Measurements from ENCODE around the gene GUK1.

GUK1 gene

DNA sequence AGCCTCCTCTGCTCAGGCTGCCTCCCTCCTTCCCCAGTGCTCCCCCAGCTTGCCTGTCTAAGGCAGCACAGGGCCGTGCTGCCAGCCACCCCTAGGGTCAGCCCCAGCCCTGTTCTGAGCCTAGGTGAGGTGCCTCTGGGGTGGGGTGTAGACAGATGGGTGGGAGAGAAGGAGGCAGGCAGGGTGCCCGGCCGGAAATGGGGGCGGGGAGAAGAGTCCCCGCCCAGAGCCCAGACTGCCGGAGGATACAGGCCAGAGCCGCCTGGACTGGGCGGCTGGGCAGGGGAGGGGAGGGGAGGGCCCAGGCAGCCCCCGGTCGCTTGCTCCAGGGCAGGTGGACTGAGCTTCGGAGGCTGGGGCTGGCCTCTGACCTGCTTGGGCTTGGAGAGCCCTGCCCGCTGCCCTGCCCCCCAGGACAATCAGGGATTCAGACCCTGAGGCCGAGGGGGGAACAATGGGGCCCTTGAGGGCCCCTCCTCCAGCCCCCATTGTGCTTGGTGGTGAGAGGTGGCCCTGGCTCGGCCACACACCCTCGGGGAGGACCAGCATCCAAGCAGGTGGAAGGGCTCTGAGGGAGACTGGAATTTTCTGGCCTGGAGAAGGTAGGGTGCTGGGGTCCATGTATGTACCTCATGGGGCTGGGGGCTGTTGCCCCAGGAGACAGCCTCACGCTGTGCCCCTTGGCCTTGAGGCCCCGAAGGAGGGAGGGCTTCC is 9.5 kb downstream of the GUK1 start, which contains the start of gene GJC2:
Gene GJC2 (plus strand): TSS at position 525 of the 714 bp plus-strand sequence. CDS start 7,829 bp downstream, outside the sequence.
- H3K9me3 ChIP-seq (replicated peaks; ENCODE audit: insufficient read depth, low read length), result no peaks in the 10 kb centered on the region
- H3K4me1 ChIP-seq (ENCODE audit: low read length), result no peaks in the 10 kb centered on the region
- no peaks in the 10 kb centered on the region for H3K27me3 ChIP-seq (replicated peaks; ENCODE audit: insufficient read depth, low read length)
- no peaks in the 10 kb centered on the region for H3F3A ChIP-seq (ENCODE audit: insufficient read depth, low read length)
- no peak for TF ChIP-seq EZH2phosphoT487 (IDR thresholded peaks at IDR 0.05; ENCODE audit: low read length)
- no peak for TF ChIP-seq EZH2 (optimal IDR thresholded peaks at IDR 0.05; ENCODE audit: low read depth, low read length)
- TF ChIP-seq, protein P1, sequence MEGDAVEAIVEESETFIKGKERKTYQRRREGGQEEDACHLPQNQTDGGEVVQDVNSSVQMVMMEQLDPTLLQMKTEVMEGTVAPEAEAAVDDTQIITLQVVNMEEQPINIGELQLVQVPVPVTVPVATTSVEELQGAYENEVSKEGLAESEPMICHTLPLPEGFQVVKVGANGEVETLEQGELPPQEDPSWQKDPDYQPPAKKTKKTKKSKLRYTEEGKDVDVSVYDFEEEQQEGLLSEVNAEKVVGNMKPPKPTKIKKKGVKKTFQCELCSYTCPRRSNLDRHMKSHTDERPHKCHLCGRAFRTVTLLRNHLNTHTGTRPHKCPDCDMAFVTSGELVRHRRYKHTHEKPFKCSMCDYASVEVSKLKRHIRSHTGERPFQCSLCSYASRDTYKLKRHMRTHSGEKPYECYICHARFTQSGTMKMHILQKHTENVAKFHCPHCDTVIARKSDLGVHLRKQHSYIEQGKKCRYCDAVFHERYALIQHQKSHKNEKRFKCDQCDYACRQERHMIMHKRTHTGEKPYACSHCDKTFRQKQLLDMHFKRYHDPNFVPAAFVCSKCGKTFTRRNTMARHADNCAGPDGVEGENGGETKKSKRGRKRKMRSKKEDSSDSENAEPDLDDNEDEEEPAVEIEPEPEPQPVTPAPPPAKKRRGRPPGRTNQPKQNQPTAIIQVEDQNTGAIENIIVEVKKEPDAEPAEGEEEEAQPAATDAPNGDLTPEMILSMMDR (IDR thresholded peaks at IDR 0.05; ENCODE audit: low read length), result no peak
- H3K4me3 ChIP-seq (ENCODE audit: low read length), result no peak within 1 kb of the TSS
- no peak within 1 kb of the TSS for H2AFZ ChIP-seq (ENCODE audit: low read length)
- H3K9ac ChIP-seq (ENCODE audit: low read length), result no peak within 1 kb of the TSS
- H3K79me2 ChIP-seq (ENCODE audit: low read length), result peaks cover 30% of the 10 kb centered on the region
- H3K4me2 ChIP-seq (ENCODE audit: low read depth, low read length), result no peak within 1 kb of the TSS
- H3K27ac ChIP-seq (ENCODE audit: low read length), result no peak within 1 kb of the TSS
- H4K20me1 ChIP-seq (ENCODE audit: insufficient read depth, low read length), result peaks cover 2% of the 10 kb centered on the region
- no peak for DNase-seq
- H3K36me3 ChIP-seq (replicated peaks; ENCODE audit: insufficient read depth, low read length), result peaks cover 6% of the 10 kb centered on the region; the same call in 1 of the 2 replicates
- H3K9me2 ChIP-seq (replicated peaks; ENCODE audit: insufficient read depth, low read length), result no peaks in the 10 kb centered on the region

DNA sequence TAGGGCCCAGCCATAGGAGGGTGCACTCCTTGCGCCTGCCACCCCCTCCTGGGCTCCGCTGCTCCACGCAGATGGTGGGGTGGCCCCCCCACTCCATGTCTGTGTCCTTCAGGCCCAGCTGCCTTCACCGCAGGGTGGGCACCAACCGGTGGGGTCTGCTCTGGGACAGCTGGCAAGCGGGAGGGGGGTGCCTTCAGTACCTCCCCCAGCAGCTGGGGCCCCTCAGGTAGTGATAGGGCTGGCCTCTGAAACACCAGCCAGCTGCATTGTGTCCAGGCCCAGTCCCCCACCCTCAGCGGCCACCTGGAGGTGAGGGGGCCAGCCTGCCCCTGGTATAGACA is 10.0 kb downstream of the GUK1 start:
- no peaks in the 10 kb centered on the region for H3K27me3 ChIP-seq (replicated peaks; ENCODE audit: insufficient read depth, low read length)
- no peaks in the 10 kb centered on the region for H3F3A ChIP-seq (ENCODE audit: insufficient read depth, low read length)
- H3K4me2 ChIP-seq (ENCODE audit: low read depth, low read length), result no peak overlapping the region
- no peak overlapping the region for H3K4me3 ChIP-seq (ENCODE audit: low read length)
- no peak for DNase-seq
- no peak overlapping the region for H3K27ac ChIP-seq (ENCODE audit: low read length)
- no peak for TF ChIP-seq EZH2phosphoT487 (IDR thresholded peaks at IDR 0.05; ENCODE audit: low read length)
- no peak for TF ChIP-seq EZH2 (optimal IDR thresholded peaks at IDR 0.05; ENCODE audit: low read depth, low read length)
- TF ChIP-seq, protein P1 (IDR thresholded peaks at IDR 0.05; ENCODE audit: low read length), result no peak
- H3K4me1 ChIP-seq (ENCODE audit: low read length), result no peaks in the 10 kb centered on the region
- H3K9me2 ChIP-seq (replicated peaks; ENCODE audit: insufficient read depth, low read length), result no peaks in the 10 kb centered on the region
- no peaks in the 10 kb centered on the region for H3K9me3 ChIP-seq (replicated peaks; ENCODE audit: insufficient read depth, low read length)
- H3K36me3 ChIP-seq (replicated peaks; ENCODE audit: insufficient read depth, low read length), result peaks cover 6% of the 10 kb centered on the region; the same call in 1 of the 2 replicates
- peaks cover 25% of the 10 kb centered on the region for H3K79me2 ChIP-seq (ENCODE audit: low read length)
- H4K20me1 ChIP-seq (ENCODE audit: insufficient read depth, low read length), result no peaks in the 10 kb centered on the region; the same call in 1 of the 2 replicates
- H2AFZ ChIP-seq (ENCODE audit: low read length), result no peak overlapping the region
- no peak overlapping the region for H3K9ac ChIP-seq (ENCODE audit: low read length)

DNA sequence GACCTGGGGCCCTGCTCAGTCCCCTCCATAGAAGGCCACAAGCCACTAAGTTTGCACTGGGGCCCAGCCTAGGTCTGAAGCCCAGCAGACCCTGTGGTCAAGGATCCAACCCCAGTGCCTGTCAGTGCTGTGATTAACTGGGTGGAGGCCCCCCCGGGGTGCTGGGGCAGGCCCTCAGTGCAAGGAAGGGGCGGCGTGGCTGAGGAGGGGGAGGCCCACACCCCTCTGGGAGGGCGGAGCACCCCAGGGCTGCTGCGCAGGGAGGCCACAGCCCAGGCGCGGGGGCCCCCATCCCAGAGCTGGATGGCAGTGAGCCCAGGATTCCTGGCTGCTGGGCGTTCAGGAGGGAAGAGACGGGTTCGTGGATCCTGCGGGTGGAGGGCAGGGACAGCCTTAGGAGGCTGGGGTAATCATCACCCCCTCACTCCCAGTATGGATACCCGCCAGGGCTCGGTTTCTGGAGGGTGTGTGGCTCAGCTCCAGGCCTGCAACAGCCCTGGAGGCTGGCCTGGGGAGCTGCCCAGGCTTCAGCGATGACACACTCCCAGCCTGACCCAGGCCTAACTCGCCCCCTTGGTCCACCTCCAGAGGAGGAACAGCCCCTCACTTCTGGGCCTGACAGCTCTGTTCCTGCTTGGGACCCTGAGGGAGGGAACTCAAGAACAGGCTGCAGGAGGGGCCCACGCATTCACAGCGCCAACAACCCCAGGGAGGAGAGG is 10.5 kb downstream of the GUK1 start:
- peaks cover 3% of the 10 kb centered on the region; the same call in 1 of the 2 replicates for H3K36me3 ChIP-seq (replicated peaks; ENCODE audit: insufficient read depth, low read length)
- no peak overlapping the region for H3K9ac ChIP-seq (ENCODE audit: low read length)
- no peak for DNase-seq
- no peak overlapping the region for H2AFZ ChIP-seq (ENCODE audit: low read length)
- H3F3A ChIP-seq (ENCODE audit: insufficient read depth, low read length), result no peaks in the 10 kb centered on the region
- no peaks in the 10 kb centered on the region for H3K4me1 ChIP-seq (ENCODE audit: low read length)
- no peak overlapping the region for H3K4me2 ChIP-seq (ENCODE audit: low read depth, low read length)
- no peaks in the 10 kb centered on the region for H3K9me2 ChIP-seq (replicated peaks; ENCODE audit: insufficient read depth, low read length)
- TF ChIP-seq EZH2phosphoT487 (IDR thresholded peaks at IDR 0.05; ENCODE audit: low read length) (no peak), EZH2 (optimal IDR thresholded peaks at IDR 0.05; ENCODE audit: low read depth, low read length) (no peak)
- TF ChIP-seq, protein P1 (IDR thresholded peaks at IDR 0.05; ENCODE audit: low read length), result no peak
- H3K9me3 ChIP-seq (replicated peaks; ENCODE audit: insufficient read depth, low read length), result no peaks in the 10 kb centered on the region
- no peaks in the 10 kb centered on the region for H3K27me3 ChIP-seq (replicated peaks; ENCODE audit: insufficient read depth, low read length)
- no peak overlapping the region for H3K4me3 ChIP-seq (ENCODE audit: low read length)
- H3K79me2 ChIP-seq (ENCODE audit: low read length), result peaks cover 20% of the 10 kb centered on the region
- H3K27ac ChIP-seq (ENCODE audit: low read length), result no peak overlapping the region
- no peaks in the 10 kb centered on the region; the same call in 1 of the 2 replicates for H4K20me1 ChIP-seq (ENCODE audit: insufficient read depth, low read length)
